Fibroblast of lung (primary cell): ENCODE data around the gene TECR. TPM values are rescaled to one million over a fixed set of nuclear protein-coding genes. Genes with fewer than 3 reads are reported as not detected.
A peak's percentile ranks its signal among the peaks of the same experiment; 100 is the strongest.

Experiments
- DNase-seq, 2 donors: peaks; one replicate each; pipeline versions ENCODE4 v3.0.0 to v3.0.0-alpha.2; 2010; ENCODE audit warnings: low read depth in 2 of 2
- H2AFZ ChIP-seq: 2 replicates; pipeline ENCODE4 v1.5.1; 2012; ENCODE audit warnings: low read length, control low read depth, inconsistent platforms
- H3K27ac ChIP-seq: 2 replicates; pipeline ENCODE4 v1.5.1; 2011; ENCODE audit warnings: low read length, control low read depth; ENCODE audit not compliant: insufficient read depth
- H3K27me3 ChIP-seq: 2 replicates; pipeline ENCODE4 v1.5.1; 2011; ENCODE audit warnings: mild to moderate bottlenecking, low read length; ENCODE audit not compliant: control insufficient read depth, insufficient read depth
- H3K36me3 ChIP-seq: 2 replicates; pipeline ENCODE4 v1.5.1; 2011; ENCODE audit warnings: low read length; ENCODE audit not compliant: control insufficient read depth, insufficient read depth
- H3K4me1 ChIP-seq: 2 replicates; pipeline ENCODE4 v1.5.1; 2011; ENCODE audit warnings: low read length; ENCODE audit not compliant: control insufficient read depth, insufficient read depth; ENCODE audit errors: extremely low read depth
- H3K4me2 ChIP-seq: 2 replicates; pipeline ENCODE4 v1.5.1; 2011; ENCODE audit warnings: low read length, control low read depth; ENCODE audit not compliant: insufficient read depth; ENCODE audit errors: extremely low read depth
- H3K4me3 ChIP-seq, 4 experiments: fragments of 200-600 bp in 1 of 4; sonication (generic) in 1 of 4; replicated peaks in 1 of 4; 2 replicates each; pipeline ENCODE4 v1.5.1; 2011 to 2016; ENCODE audit warnings: low read length in 4 of 4, low read depth in 3 of 4, mild to moderate bottlenecking in 3 of 4, control low read depth in 2 of 4, inconsistent platforms in 1 of 4, mixed read lengths in 1 of 4; ENCODE audit not compliant: insufficient read depth in 1 of 4; ENCODE audit errors: control extremely low read depth in 1 of 4
- H3K79me2 ChIP-seq: 2 replicates; pipeline ENCODE4 v1.5.1; 2012; ENCODE audit warnings: mild to moderate bottlenecking, low read length, inconsistent platforms; ENCODE audit not compliant: control insufficient read depth, insufficient read depth
- H3K9ac ChIP-seq: 2 replicates; pipeline ENCODE4 v1.5.1; 2011; ENCODE audit warnings: mild to moderate bottlenecking, low read length, control low read depth; ENCODE audit not compliant: insufficient read depth
- H3K9me3 ChIP-seq: 2 replicates; pipeline ENCODE4 v1.5.1; 2012; ENCODE audit warnings: low read depth, low read length; ENCODE audit not compliant: control insufficient read depth, insufficient read depth
- H4K20me1 ChIP-seq: 2 replicates; pipeline ENCODE4 v1.5.1; 2011; ENCODE audit warnings: low read length; ENCODE audit not compliant: control insufficient read depth, insufficient read depth; ENCODE audit errors: extremely low read depth
- EZH2 ChIP-seq: IDR thresholded peaks from 2 replicates; pipeline ENCODE4 v1.5.1; 2012; ENCODE audit warnings: low read length, control low read depth, mild to moderate bottlenecking; ENCODE audit errors: missing control alignments
- polyA plus RNA-seq, 2 donors: library from polyadenylated mRNA; depleted of rRNA in 1 of 2; stranded (reverse) in 1 of 2; unstranded in 1 of 2; fragments of >200 nt; gene quantifications; 2 replicates each; pipeline ENCODE4 v1.2.1, GENCODE V29; 2011 to 2012; ENCODE audit warnings: missing spikeins in 1 of 2
- total RNA-seq: library from RNA; depleted of rRNA; stranded (reverse); fragments of >200 nt; gene quantifications from 2 replicates; pipeline ENCODE4 v1.2.1, GENCODE V29; 2014
- TF ChIP-seq, protein P1 (sequence below), 2 donors: IDR thresholded peaks in 1 of 2; conservative IDR thresholded peaks in 1 of 2; 1 replicate in 1 of 2; 2 replicates in 1 of 2; pipeline ENCODE4 v1.5.1; 2011 to 2012; ENCODE audit warnings: low read length in 2 of 2, control low read depth in 1 of 2, inconsistent platforms in 1 of 2, low read depth in 1 of 2, mild to moderate bottlenecking in 1 of 2

The TECR gene
- total and polyA plus RNA-seq, 2 donors (not counting 1 experiment from before 2014, with no cell fraction given), result 34.0 to 73.4 TPM

DNA sequence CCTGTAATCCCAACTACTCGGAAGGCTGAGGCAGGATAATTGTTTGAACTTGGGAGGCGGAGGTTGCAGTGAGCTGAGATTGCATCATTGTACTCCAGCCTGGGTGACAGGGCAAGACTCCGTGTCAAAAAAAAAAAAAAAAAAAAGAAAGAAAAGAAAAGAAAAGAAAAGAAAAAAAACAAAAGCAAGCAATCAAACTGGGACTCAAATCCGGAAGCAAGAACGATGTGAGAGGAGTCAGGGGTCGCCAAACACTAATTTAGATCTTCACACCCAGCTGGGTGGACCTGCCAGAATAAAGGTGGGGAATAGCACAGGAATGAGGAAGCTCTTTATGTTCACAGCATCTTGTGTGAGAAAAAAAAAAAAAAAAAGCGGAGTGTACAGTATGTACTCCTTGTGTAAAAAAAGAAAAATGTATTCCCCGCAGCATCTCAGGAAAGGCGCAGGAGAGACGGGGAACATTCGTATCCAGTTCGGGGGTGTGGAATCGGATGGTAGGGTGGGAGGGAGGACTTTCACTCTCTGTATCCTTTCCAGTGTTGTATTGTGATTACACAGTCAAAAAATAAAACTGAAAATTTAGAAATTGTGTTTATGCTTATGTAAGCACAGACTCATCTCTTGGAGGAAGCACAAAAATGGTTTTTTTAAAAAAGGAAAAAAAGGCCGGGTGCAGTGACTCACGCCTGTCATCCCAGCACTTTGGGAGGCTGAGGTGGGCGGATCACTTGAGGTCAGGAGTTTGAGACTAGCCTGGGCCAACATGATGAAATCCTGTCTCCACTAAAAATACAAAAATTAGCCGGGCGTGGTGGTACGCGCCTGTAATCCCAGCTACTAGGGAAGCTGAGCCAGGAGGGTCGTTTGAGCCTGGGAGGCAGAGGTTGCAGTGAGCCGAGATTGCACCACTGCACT is 18.8 kb upstream of the TECR start:
- H3K4me2 ChIP-seq, result peak overlapping the region; percentile 21
- peak overlapping the region in 2 of 4 experiments; percentile 8 to 38 for H3K4me3 ChIP-seq
- H3K9me3 ChIP-seq, result no peaks in the 10 kb centered on the region
- no peak overlapping the region for H2AFZ ChIP-seq
- H3K27ac ChIP-seq, result peak overlapping the region; percentile 73
- H3K36me3 ChIP-seq, result peaks cover 13% of the 10 kb centered on the region
- no peak overlapping the region for H3K9ac ChIP-seq
- H4K20me1 ChIP-seq, result no peaks in the 10 kb centered on the region
- H3K79me2 ChIP-seq, result peaks cover 15% of the 10 kb centered on the region
- H3K27me3 ChIP-seq, result no peaks in the 10 kb centered on the region
- peaks cover 34% of the 10 kb centered on the region for H3K4me1 ChIP-seq
- TF ChIP-seq EZH2, result no peak
- TF ChIP-seq, protein P1, sequence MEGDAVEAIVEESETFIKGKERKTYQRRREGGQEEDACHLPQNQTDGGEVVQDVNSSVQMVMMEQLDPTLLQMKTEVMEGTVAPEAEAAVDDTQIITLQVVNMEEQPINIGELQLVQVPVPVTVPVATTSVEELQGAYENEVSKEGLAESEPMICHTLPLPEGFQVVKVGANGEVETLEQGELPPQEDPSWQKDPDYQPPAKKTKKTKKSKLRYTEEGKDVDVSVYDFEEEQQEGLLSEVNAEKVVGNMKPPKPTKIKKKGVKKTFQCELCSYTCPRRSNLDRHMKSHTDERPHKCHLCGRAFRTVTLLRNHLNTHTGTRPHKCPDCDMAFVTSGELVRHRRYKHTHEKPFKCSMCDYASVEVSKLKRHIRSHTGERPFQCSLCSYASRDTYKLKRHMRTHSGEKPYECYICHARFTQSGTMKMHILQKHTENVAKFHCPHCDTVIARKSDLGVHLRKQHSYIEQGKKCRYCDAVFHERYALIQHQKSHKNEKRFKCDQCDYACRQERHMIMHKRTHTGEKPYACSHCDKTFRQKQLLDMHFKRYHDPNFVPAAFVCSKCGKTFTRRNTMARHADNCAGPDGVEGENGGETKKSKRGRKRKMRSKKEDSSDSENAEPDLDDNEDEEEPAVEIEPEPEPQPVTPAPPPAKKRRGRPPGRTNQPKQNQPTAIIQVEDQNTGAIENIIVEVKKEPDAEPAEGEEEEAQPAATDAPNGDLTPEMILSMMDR (conservative IDR thresholded peaks at IDR 0.05 in 1 of 2, IDR thresholded peaks at IDR 0.05 in 1 of 2; ENCODE audit: low read depth in 1 of 2, low read length in 2 of 2), result no peak
- peak; percentile 71 to 90 for DNase-seq

DNA sequence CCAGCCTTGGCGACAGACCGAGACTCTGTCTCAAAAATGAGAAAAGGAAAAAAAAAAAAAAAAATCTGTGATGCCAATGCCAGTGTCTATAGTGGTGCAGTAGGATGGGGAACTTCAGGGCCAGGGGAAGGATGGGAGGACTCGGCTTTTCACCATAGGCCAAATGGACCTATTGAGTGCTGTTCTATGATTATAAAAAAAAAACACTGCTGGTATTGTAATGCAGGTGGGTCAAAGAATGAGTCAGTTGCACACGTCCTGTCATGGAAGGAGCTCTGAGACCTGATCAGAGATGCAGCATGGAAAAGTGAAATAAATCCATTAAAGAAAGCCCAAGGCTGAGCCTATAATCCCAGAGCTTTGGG is 18.2 kb upstream of the TECR start:
- Histone ChIP-seq H3K9ac (no peak overlapping the region), H3K4me2 (no peak overlapping the region), H3K36me3 (peaks cover 20% of the 10 kb centered on the region), H3K4me1 (peaks cover 30% of the 10 kb centered on the region), H3K79me2 (peaks cover 21% of the 10 kb centered on the region), H2AFZ (no peak overlapping the region), H3K9me3 (no peaks in the 10 kb centered on the region), H3K27me3 (no peaks in the 10 kb centered on the region), H4K20me1 (no peaks in the 10 kb centered on the region), H3K27ac (peak overlapping the region; percentile 70), H3K4me3 (no peak overlapping the region)
- DNase-seq, result no peak
- TF ChIP-seq, protein P1 (conservative IDR thresholded peaks at IDR 0.05 in 1 of 2, IDR thresholded peaks at IDR 0.05 in 1 of 2; ENCODE audit: low read depth in 1 of 2, low read length in 2 of 2), result no peak
- no peak for TF ChIP-seq EZH2

DNA sequence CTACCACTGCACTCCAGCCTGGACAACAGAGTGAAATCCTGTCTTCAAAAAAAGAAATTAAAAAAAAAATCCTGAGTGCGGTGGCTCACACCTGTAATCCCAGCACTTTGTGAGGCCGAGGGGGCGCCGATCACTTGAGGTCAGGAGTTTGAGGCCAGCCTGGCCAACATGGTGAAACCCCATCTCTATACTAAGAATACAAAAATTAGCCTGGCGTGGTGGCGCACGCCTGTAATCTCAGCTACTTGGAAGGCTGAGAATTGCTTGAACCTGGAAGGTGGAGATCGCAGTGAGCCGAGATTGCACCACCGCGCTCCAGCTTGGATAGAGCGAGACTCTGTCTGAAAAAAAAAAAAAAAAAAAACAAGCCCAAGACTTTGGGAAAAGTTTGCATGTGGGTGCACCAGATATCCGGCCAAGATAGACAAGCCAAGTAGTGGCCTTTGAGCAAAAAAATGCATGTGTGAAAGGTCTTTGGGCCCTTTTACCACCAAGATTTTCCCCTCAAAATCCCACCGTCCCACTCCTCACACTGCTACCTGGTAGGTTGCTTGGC is 16.9 kb upstream of the TECR start:
- no peak for DNase-seq
- Histone ChIP-seq H4K20me1 (no peaks in the 10 kb centered on the region), H3K79me2 (peaks cover 34% of the 10 kb centered on the region), H3K4me1 (peaks cover 25% of the 10 kb centered on the region), H3K9me3 (no peaks in the 10 kb centered on the region), H3K4me2 (no peak overlapping the region), H3K36me3 (peaks cover 22% of the 10 kb centered on the region), H3K4me3 (no peak overlapping the region), H3K9ac (no peak overlapping the region), H3K27ac (no peak overlapping the region), H2AFZ (no peak overlapping the region), H3K27me3 (no peaks in the 10 kb centered on the region)
- TF ChIP-seq EZH2, result no peak
- TF ChIP-seq, protein P1 (conservative IDR thresholded peaks at IDR 0.05 in 1 of 2, IDR thresholded peaks at IDR 0.05 in 1 of 2; ENCODE audit: low read depth in 1 of 2, low read length in 2 of 2), result no peak
